OCI-LY3 (cell line): ENCODE measurements around the gene FIBCD1.

Experiments
- CTCF ChIP-seq: fragments of 200-600, 300-600 bp; sonication (generic); IDR thresholded peaks from 2 replicates; pipeline ENCODE4 v1.5.1; 2014; ENCODE audit warnings: antibody characterized with exemption, low read length, low read depth
- EZH2phosphoT487 ChIP-seq: fragments of 200-600 bp; shearing (Covaris generic); IDR thresholded peaks from 2 replicates; pipeline ENCODE4 v1.6.1; 2018; ENCODE audit warnings: antibody characterized with exemption, mixed run types, low read depth

GRCh38 chr9:130874783-130875182 is 64.3 kb downstream of the FIBCD1 start:
- no peak for TF ChIP-seq CTCF
- TF ChIP-seq EZH2phosphoT487 = no peak
